Naive thymus-derived CD4-positive, alpha-beta T cell (primary cell): ENCODE data around the gene CSF1. TPM values are rescaled to one million over a fixed set of nuclear protein-coding genes. Genes with fewer than 3 reads are reported as not detected.
A peak's percentile ranks its signal among the peaks of the same experiment; 100 is the strongest.

Experiments
- ATAC-seq: fragments of 150-1000 bp; cut with Tn5 transposase; 2 replicates; pipeline ENCODE4 v1.10.0; 2021; ENCODE audit warnings: mild to moderate bottlenecking, moderate library complexity
- CTCF ChIA-PET: fragments of 350-600 bp; sonication (Branson Sonifier 250); formaldehyde crosslinking; loops from one replicate; lab custom pipeline; 2021; ENCODE audit warnings: antibody characterized with exemption; lab: Charles Lee
- POLR2A ChIA-PET: fragments of 350-600 bp; sonication (Branson Sonifier 250); formaldehyde crosslinking; loops from one replicate; lab custom pipeline; 2021; ENCODE audit warnings: antibody characterized with exemption, inconsistent platforms; lab: Charles Lee
- DNase-seq, 9 donors: peaks; one replicate each; pipeline versions ENCODE4 v3.0.0 to v3.0.0-alpha.2; 2020 to 2022; ENCODE audit warnings: mixed read lengths in 1 of 9
- H3K27ac ChIP-seq: one replicate; pipeline ENCODE4 v1.7.0; 2013; ENCODE audit warnings: mild to moderate bottlenecking, low read depth, low read length, moderate library complexity
- H3K27me3 ChIP-seq, 2 donors: one replicate each; pipeline ENCODE4 v1.7.0; 2013; ENCODE audit warnings: low read length in 2 of 2, mild to moderate bottlenecking in 2 of 2, moderate library complexity in 2 of 2; ENCODE audit not compliant: control insufficient read depth in 2 of 2, insufficient read depth in 2 of 2
- H3K36me3 ChIP-seq, 3 experiments: 1 replicate in 2 of 3; 2 replicates in 1 of 3; pipeline ENCODE4 v1.7.0; 2013; ENCODE audit warnings: low read length in 3 of 3, mild to moderate bottlenecking in 3 of 3, moderate library complexity in 1 of 3; ENCODE audit not compliant: insufficient read depth in 3 of 3, control insufficient read depth in 2 of 3
- H3K4me1 ChIP-seq, 2 donors: one replicate each; pipeline ENCODE4 v1.7.0; 2013; ENCODE audit warnings: low read length in 2 of 2, mild to moderate bottlenecking in 2 of 2, moderate library complexity in 1 of 2; ENCODE audit not compliant: control insufficient read depth in 2 of 2, insufficient read depth in 2 of 2
- H3K4me3 ChIP-seq: 2 replicates; pipeline ENCODE4 v1.7.0; 2013; ENCODE audit warnings: mild to moderate bottlenecking, low read length
- H3K9me3 ChIP-seq, 3 experiments: 1 replicate in 2 of 3; 2 replicates in 1 of 3; pipeline ENCODE4 v1.7.0; 2013; ENCODE audit warnings: low read length in 3 of 3; ENCODE audit not compliant: control insufficient read depth in 2 of 3
- H3K27ac Mint-ChIP-seq, 9 donors: one replicate each; pipeline ENCODE4 v1.8.0; 2020 to 2022; ENCODE audit warnings: mixed read lengths in 9 of 9, mild to moderate bottlenecking in 8 of 9, moderate library complexity in 5 of 9, inconsistent platforms in 2 of 9
- H3K27me3 Mint-ChIP-seq, 5 donors: one replicate each; pipeline ENCODE4 v1.8.0; 2021 to 2022; ENCODE audit warnings: mixed read lengths in 5 of 5, mild to moderate bottlenecking in 1 of 5
- H3K36me3 Mint-ChIP-seq, 5 donors: one replicate each; pipeline ENCODE4 v1.8.0; 2020 to 2022; ENCODE audit warnings: mixed read lengths in 5 of 5, mild to moderate bottlenecking in 3 of 5, inconsistent platforms in 1 of 5
- H3K4me1 Mint-ChIP-seq, 7 donors: one replicate each; pipeline ENCODE4 v1.8.0; 2020 to 2022; ENCODE audit warnings: mixed read lengths in 7 of 7, mild to moderate bottlenecking in 3 of 7, inconsistent platforms in 1 of 7
- H3K4me3 Mint-ChIP-seq, 10 donors: one replicate each; pipeline ENCODE4 v1.8.0; 2020 to 2022; ENCODE audit warnings: mild to moderate bottlenecking in 10 of 10, mixed read lengths in 10 of 10, moderate library complexity in 6 of 10, inconsistent platforms in 2 of 10
- H3K9me3 Mint-ChIP-seq, 11 donors: one replicate each; pipeline ENCODE4 v1.8.0; 2020 to 2022; ENCODE audit warnings: mixed read lengths in 11 of 11, mild to moderate bottlenecking in 4 of 11, inconsistent platforms in 1 of 11, moderate library complexity in 1 of 11
- intact Hi-C, 2 donors: fragments of 100-400 bp; cut with micrococcal nuclease; formaldehyde crosslinking; loops; one replicate each; pipeline ENCODE4 v1.15.1; 2023
- polyA plus RNA-seq, 2 donors: library from polyadenylated mRNA; unstranded; fragments of 300-500 nt; fragmentation: Illumina TruSeq; gene quantifications; one replicate each; pipeline ENCODE4 v1.2.3, GENCODE V29; 2021
- total RNA-seq, 6 experiments: library from RNA in 5 of 6; stranded (reverse) in 5 of 6; gene quantifications; 1 replicate in 5 of 6; 2 replicates in 1 of 6; pipeline ENCODE4 v1.2.3 and lab custom pipeline; 2021 to 2026

Gene CSF1
- total and polyA plus RNA-seq, 7 experiments from 2014 or later, result 0.94 to 125 (median 2.2) TPM

- Mint-ChIP-seq H3K4me1 (peaks cover 0 to 23% (median 0%) of the 10 kb centered on the region in 7 donors), H3K9me3 (peaks cover 0 to 2% (median 0%) of the 10 kb centered on the region in 11 donors), H3K27me3 (no peaks in the 10 kb centered on the region), H3K27ac (no peak overlapping the region), H3K36me3 (peaks cover 5 to 71% (median 34%) of the 10 kb centered on the region in 5 donors), H3K4me3 (peak overlapping the region in 2 of 10 donors; percentile 25 to 52)
- Histone ChIP-seq H3K4me1 (no peaks in the 10 kb centered on the region), H3K27ac (no peak overlapping the region), H3K9me3 (no peaks in the 10 kb centered on the region), H3K27me3 (no peaks in the 10 kb centered on the region), H3K4me3 (no peak overlapping the region), H3K36me3 (peaks cover 0 to 12% (median 0%) of the 10 kb centered on the region in 3 experiments)
- ATAC-seq (peak; percentile 21), DNase-seq (peak in 1 of 9 donors; percentile 17)
- ChIA-PET CTCF (no interaction called here), POLR2A (no interaction called here)
- intact Hi-C loops, result no loop called here
Measured at GRCh38 chr1:109923131-109923945, 12.7 kb downstream of the CSF1 start.

GRCh38 chr1:109923946-109924275 lies 13.3 kb downstream of the CSF1 start:
- Mint-ChIP-seq H3K27me3 (no peaks in the 10 kb centered on the region), H3K4me1 (peaks cover 0 to 19% (median 0%) of the 10 kb centered on the region in 7 donors), H3K36me3 (peaks cover 2 to 68% (median 29%) of the 10 kb centered on the region in 5 donors), H3K4me3 (peak overlapping the region in 1 of 10 donors; percentile 52), H3K27ac (peak overlapping the region in 1 of 9 donors; percentile 86), H3K9me3 (peaks cover 0 to 2% (median 0%) of the 10 kb centered on the region in 11 donors)
- no peak overlapping the region for H3K4me3 ChIP-seq
- no peaks in the 10 kb centered on the region for H3K27me3 ChIP-seq
- no peak overlapping the region for H3K27ac ChIP-seq
- no peak for ATAC-seq
- DNase-seq, result peak in 1 of 9 donors; percentile 11
- no peaks in the 10 kb centered on the region for H3K4me1 ChIP-seq
- POLR2A ChIA-PET, result no interaction called here
- CTCF ChIA-PET, result no interaction called here
- intact Hi-C loops, result no loop called here
- no peaks in the 10 kb centered on the region for H3K9me3 ChIP-seq
- H3K36me3 ChIP-seq, result peaks cover 0 to 12% (median 0%) of the 10 kb centered on the region in 3 experiments

GRCh38 chr1:109924316-109924715 lies 13.7 kb downstream of the CSF1 start:
- no peaks in the 10 kb centered on the region for H3K4me1 ChIP-seq
- H3K9me3 ChIP-seq, result no peaks in the 10 kb centered on the region
- H3K4me3 Mint-ChIP-seq, result peak overlapping the region in 1 of 10 donors; percentile 52
- no peak overlapping the region for H3K27ac ChIP-seq
- ChIA-PET POLR2A (no interaction called here), CTCF (no interaction called here)
- H3K4me1 Mint-ChIP-seq, result peaks cover 0 to 17% (median 0%) of the 10 kb centered on the region in 7 donors
- H3K4me3 ChIP-seq, result no peak overlapping the region
- peak overlapping the region in 2 of 9 donors; percentile 66 to 86 for H3K27ac Mint-ChIP-seq
- peaks cover 0 to 2% (median 0%) of the 10 kb centered on the region in 11 donors for H3K9me3 Mint-ChIP-seq
- ATAC-seq (no peak), DNase-seq (peak in 1 of 9 donors; percentile 11)
- H3K36me3 ChIP-seq, result peaks cover 0 to 12% (median 0%) of the 10 kb centered on the region in 3 experiments
- H3K27me3 ChIP-seq, result no peaks in the 10 kb centered on the region
- intact Hi-C loops, result no loop called here
- peaks cover 0 to 66% (median 29%) of the 10 kb centered on the region in 5 donors for H3K36me3 Mint-ChIP-seq
- no peaks in the 10 kb centered on the region for H3K27me3 Mint-ChIP-seq

GRCh38 chr1:109925159-109925990 lies 14.7 kb downstream of the CSF1 start:
- POLR2A ChIA-PET, result no interaction called here
- no peak for ATAC-seq
- Histone ChIP-seq H3K4me3 (no peak overlapping the region), H3K9me3 (no peaks in the 10 kb centered on the region), H3K27me3 (no peaks in the 10 kb centered on the region), H3K27ac (no peak overlapping the region), H3K4me1 (no peaks in the 10 kb centered on the region), H3K36me3 (peaks cover 0 to 17% (median 0%) of the 10 kb centered on the region in 3 experiments)
- Mint-ChIP-seq H3K4me1 (peaks cover 0 to 19% (median 0%) of the 10 kb centered on the region in 7 donors), H3K9me3 (peaks cover 0 to 2% (median 0%) of the 10 kb centered on the region in 11 donors), H3K27me3 (no peaks in the 10 kb centered on the region), H3K36me3 (peaks cover 0 to 65% (median 31%) of the 10 kb centered on the region in 5 donors), H3K4me3 (no peak overlapping the region), H3K27ac (peak overlapping the region in 2 of 9 donors; percentile 55)
- intact Hi-C loops, result no loop called here
- CTCF ChIA-PET, result no interaction called here
- no peak for DNase-seq

- peaks cover 0 to 2% (median 0%) of the 10 kb centered on the region in 11 donors for H3K9me3 Mint-ChIP-seq
- no peak overlapping the region for H3K4me3 ChIP-seq
- peak overlapping the region in 1 of 10 donors; percentile 10 for H3K4me3 Mint-ChIP-seq
- POLR2A ChIA-PET, result no interaction called here
- H3K4me1 ChIP-seq, result no peaks in the 10 kb centered on the region
- no peaks in the 10 kb centered on the region for H3K27me3 ChIP-seq
- intact Hi-C loops, result no loop called here
- H3K36me3 Mint-ChIP-seq, result peaks cover 0 to 53% (median 20%) of the 10 kb centered on the region in 5 donors
- DNase-seq (no peak), ATAC-seq (no peak)
- peaks cover 0 to 17% (median 0%) of the 10 kb centered on the region in 3 experiments for H3K36me3 ChIP-seq
- peaks cover 0 to 19% (median 0%) of the 10 kb centered on the region in 7 donors for H3K4me1 Mint-ChIP-seq
- H3K27ac ChIP-seq, result no peak overlapping the region
- H3K27ac Mint-ChIP-seq, result no peak overlapping the region
- H3K9me3 ChIP-seq, result no peaks in the 10 kb centered on the region
- no peaks in the 10 kb centered on the region for H3K27me3 Mint-ChIP-seq
- CTCF ChIA-PET, result no interaction called here
Measured at GRCh38 chr1:109926662-109927300, 16.1 kb downstream of the CSF1 start.

- no peak overlapping the region for H3K27ac ChIP-seq
- ATAC-seq (no peak), DNase-seq (no peak)
- H3K4me3 ChIP-seq, result no peak overlapping the region
- H3K27me3 ChIP-seq, result no peaks in the 10 kb centered on the region
- ChIA-PET POLR2A (no interaction called here), CTCF (no interaction called here)
- Mint-ChIP-seq H3K4me1 (peaks cover 0 to 17% (median 0%) of the 10 kb centered on the region in 7 donors), H3K9me3 (peaks cover 0 to 2% (median 0%) of the 10 kb centered on the region in 11 donors), H3K27ac (no peak overlapping the region), H3K36me3 (peaks cover 0 to 49% (median 20%) of the 10 kb centered on the region in 5 donors), H3K4me3 (no peak overlapping the region), H3K27me3 (no peaks in the 10 kb centered on the region)
- intact Hi-C loops, result no loop called here
- H3K36me3 ChIP-seq, result peaks cover 0 to 16% (median 0%) of the 10 kb centered on the region in 3 experiments
- no peaks in the 10 kb centered on the region for H3K4me1 ChIP-seq
- no peaks in the 10 kb centered on the region for H3K9me3 ChIP-seq
Measured at GRCh38 chr1:109927356-109927755, 16.7 kb downstream of the CSF1 start.
